WTC11 (cell line): ENCODE measurements around the gene SPOCK1. TPM values are rescaled to one million over a fixed set of nuclear protein-coding genes. Genes with fewer than 3 reads are reported as not detected.

Experiments used
- ATAC-seq: fragments of 200-7000 bp; cut with Tn5 transposase; 2 replicates; pipeline ENCODE4 v1.10.0; 2021; ENCODE audit warnings: mild to moderate bottlenecking, moderate library complexity
- CTCF ChIA-PET: fragments of 300-600 bp; sonication (Branson Sonifier 250); formaldehyde crosslinking; loops from one replicate; lab custom pipeline; 2021; ENCODE audit warnings: antibody characterized with exemption; lab: Charles Lee
- POLR2A ChIA-PET: fragments of 350-600 bp; sonication (Branson Sonifier 250); formaldehyde crosslinking; loops from one replicate; lab custom pipeline; 2021; ENCODE audit warnings: antibody characterized with exemption; lab: Charles Lee
- DNase-seq: peaks from one replicate; pipeline ENCODE4 v3.0.0; 2021; ENCODE audit warnings: low spot score
- H3K27ac Mint-ChIP-seq: 2 replicates; pipeline ENCODE4 v1.8.0; 2021; ENCODE audit warnings: mixed read lengths
- H3K27me3 Mint-ChIP-seq: 2 replicates; pipeline ENCODE4 v1.8.0; 2021; ENCODE audit warnings: low read depth, mild to moderate bottlenecking, moderate library complexity, mixed read lengths
- H3K36me3 Mint-ChIP-seq: 2 replicates; pipeline ENCODE4 v1.8.0; 2021; ENCODE audit warnings: mixed read lengths
- H3K4me1 Mint-ChIP-seq: 2 replicates; pipeline ENCODE4 v1.8.0; 2022; ENCODE audit warnings: mixed read lengths
- H3K4me3 Mint-ChIP-seq: 2 replicates; pipeline ENCODE4 v1.8.0; 2021; ENCODE audit warnings: mild to moderate bottlenecking, moderate library complexity, mixed read lengths
- H3K9me3 Mint-ChIP-seq: 2 replicates; pipeline ENCODE4 v1.8.0; 2021; ENCODE audit warnings: mixed read lengths
- E2F1 ChIP-seq: sonication (generic); formaldehyde crosslinking; IDR thresholded peaks from 2 replicates; pipeline ENCODE4 v1.8.0; 2022; ENCODE audit warnings: mild to moderate bottlenecking, missing genetic modification reagents
- FOXJ3 ChIP-seq: sonication (generic); formaldehyde crosslinking; IDR thresholded peaks from 2 replicates; pipeline ENCODE4 v1.9.0; 2021; ENCODE audit warnings: missing genetic modification reagents, mild to moderate bottlenecking, borderline replicate concordance
- IRF1 ChIP-seq: sonication (generic); formaldehyde crosslinking; IDR thresholded peaks from 2 replicates; pipeline ENCODE4 v1.8.0; 2023; ENCODE audit warnings: missing genetic modification reagents
- MLX ChIP-seq: sonication (generic); formaldehyde crosslinking; IDR thresholded peaks from 2 replicates; pipeline ENCODE4 v1.8.1; 2023; ENCODE audit warnings: mild to moderate bottlenecking, missing genetic modification reagents, moderate library complexity
- NR1H2 ChIP-seq: sonication (generic); formaldehyde crosslinking; IDR thresholded peaks from 2 replicates; pipeline ENCODE4 v1.9.0; 2021; ENCODE audit warnings: mild to moderate bottlenecking, moderate library complexity, missing genetic modification reagents
- NR2C2 ChIP-seq: sonication (generic); formaldehyde crosslinking; IDR thresholded peaks from 2 replicates; pipeline ENCODE4 v1.8.0; 2022; ENCODE audit warnings: mild to moderate bottlenecking, missing genetic modification reagents
- NR3C1 ChIP-seq: sonication (generic); formaldehyde crosslinking; conservative IDR thresholded peaks from 2 replicates; pipeline ENCODE4 v1.8.1; 2023; ENCODE audit warnings: low read depth, mild to moderate bottlenecking, missing genetic modification reagents
- PREB ChIP-seq: sonication (generic); formaldehyde crosslinking; IDR thresholded peaks from 2 replicates; pipeline ENCODE4 v1.8.1; 2022; ENCODE audit warnings: mild to moderate bottlenecking, missing genetic modification reagents, moderate library complexity, borderline replicate concordance
- RELA ChIP-seq: sonication (generic); formaldehyde crosslinking; IDR thresholded peaks from 2 replicates; pipeline ENCODE4 v1.8.1; 2022; ENCODE audit warnings: missing genetic modification reagents, mild to moderate bottlenecking, borderline replicate concordance
- SMAD3 ChIP-seq: sonication (generic); formaldehyde crosslinking; IDR thresholded peaks from 2 replicates; pipeline ENCODE4 v1.8.0; 2022; ENCODE audit warnings: missing genetic modification reagents, mild to moderate bottlenecking, borderline replicate concordance
- USF1 ChIP-seq: sonication (generic); formaldehyde crosslinking; IDR thresholded peaks from 2 replicates; pipeline ENCODE4 v1.8.0; 2022; ENCODE audit warnings: mild to moderate bottlenecking, missing genetic modification reagents
- ZBTB21 ChIP-seq: sonication (generic); formaldehyde crosslinking; IDR thresholded peaks from 2 replicates; pipeline ENCODE4 v1.8.1; 2023; ENCODE audit warnings: mild to moderate bottlenecking, missing genetic modification reagents, borderline replicate concordance
- total RNA-seq: library from RNA; stranded (reverse); gene quantifications from 3 replicates; pipeline ENCODE4 v1.2.3, GENCODE V29; 2021
- TF ChIP-seq, protein P1 (sequence below): sonication (generic); formaldehyde crosslinking; IDR thresholded peaks from 2 replicates; pipeline ENCODE4 v1.8.0; 2022; ENCODE audit warnings: missing genetic modification reagents
- TF ChIP-seq, protein P2 (sequence below): sonication (generic); formaldehyde crosslinking; IDR thresholded peaks from 2 replicates; pipeline ENCODE4 v1.8.0; 2023; ENCODE audit warnings: missing genetic modification reagents, mild to moderate bottlenecking, borderline replicate concordance
- TF ChIP-seq, protein P3 (sequence below): sonication (generic); formaldehyde crosslinking; conservative IDR thresholded peaks from 2 replicates; pipeline ENCODE4 v1.8.1; 2022; ENCODE audit warnings: mild to moderate bottlenecking, missing genetic modification reagents
- TF ChIP-seq, protein P4 (sequence below): fragments of 250-450 bp; sonication (Bioruptor Pico); IDR thresholded peaks from 2 replicates; pipeline ENCODE4 v1.9.0; 2021; ENCODE audit warnings: mild to moderate bottlenecking
- TF ChIP-seq, protein P5 (sequence below): fragments of 250-450 bp; sonication (Bioruptor Pico); IDR thresholded peaks from 2 replicates; pipeline ENCODE4 v1.8.0; 2021; ENCODE audit warnings: mild to moderate bottlenecking

SPOCK1 gene
- total RNA-seq, 1 experiment from 2014 or later, result 15.2 TPM

GRCh38 chr5:137023371-137023770 is 475.8 kb downstream of the SPOCK1 start:
- Mint-ChIP-seq H3K36me3 (no peaks in the 10 kb centered on the region), H3K4me3 (no peak overlapping the region), H3K4me1 (peaks cover 5% of the 10 kb centered on the region), H3K27me3 (no peaks in the 10 kb centered on the region), H3K9me3 (no peaks in the 10 kb centered on the region)
- CTCF ChIA-PET, result interaction anchor here (1.3 to 2.3 kb wide), 3 partner anchors 12 to 52 kb away, joined by 3 to 6 read pairs (median 3); no protein-coding TSS in a partner anchor
- ATAC-seq (no peak), DNase-seq (no peak)
- POLR2A ChIA-PET, result no interaction called here
- TF ChIP-seq, protein P1, sequence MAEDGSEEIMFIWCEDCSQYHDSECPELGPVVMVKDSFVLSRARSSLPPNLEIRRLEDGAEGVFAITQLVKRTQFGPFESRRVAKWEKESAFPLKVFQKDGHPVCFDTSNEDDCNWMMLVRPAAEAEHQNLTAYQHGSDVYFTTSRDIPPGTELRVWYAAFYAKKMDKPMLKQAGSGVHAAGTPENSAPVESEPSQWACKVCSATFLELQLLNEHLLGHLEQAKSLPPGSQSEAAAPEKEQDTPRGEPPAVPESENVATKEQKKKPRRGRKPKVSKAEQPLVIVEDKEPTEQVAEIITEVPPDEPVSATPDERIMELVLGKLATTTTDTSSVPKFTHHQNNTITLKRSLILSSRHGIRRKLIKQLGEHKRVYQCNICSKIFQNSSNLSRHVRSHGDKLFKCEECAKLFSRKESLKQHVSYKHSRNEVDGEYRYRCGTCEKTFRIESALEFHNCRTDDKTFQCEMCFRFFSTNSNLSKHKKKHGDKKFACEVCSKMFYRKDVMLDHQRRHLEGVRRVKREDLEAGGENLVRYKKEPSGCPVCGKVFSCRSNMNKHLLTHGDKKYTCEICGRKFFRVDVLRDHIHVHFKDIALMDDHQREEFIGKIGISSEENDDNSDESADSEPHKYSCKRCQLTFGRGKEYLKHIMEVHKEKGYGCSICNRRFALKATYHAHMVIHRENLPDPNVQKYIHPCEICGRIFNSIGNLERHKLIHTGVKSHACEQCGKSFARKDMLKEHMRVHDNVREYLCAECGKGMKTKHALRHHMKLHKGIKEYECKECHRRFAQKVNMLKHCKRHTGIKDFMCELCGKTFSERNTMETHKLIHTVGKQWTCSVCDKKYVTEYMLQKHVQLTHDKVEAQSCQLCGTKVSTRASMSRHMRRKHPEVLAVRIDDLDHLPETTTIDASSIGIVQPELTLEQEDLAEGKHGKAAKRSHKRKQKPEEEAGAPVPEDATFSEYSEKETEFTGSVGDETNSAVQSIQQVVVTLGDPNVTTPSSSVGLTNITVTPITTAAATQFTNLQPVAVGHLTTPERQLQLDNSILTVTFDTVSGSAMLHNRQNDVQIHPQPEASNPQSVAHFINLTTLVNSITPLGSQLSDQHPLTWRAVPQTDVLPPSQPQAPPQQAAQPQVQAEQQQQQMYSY (CRISPR knock-in tag), result no peak
- TF ChIP-seq E2F1 (CRISPR knock-in tag) (no peak), MLX (CRISPR knock-in tag) (no peak), NR3C1 (CRISPR knock-in tag) (no peak), USF1 (CRISPR knock-in tag) (no peak), PREB (CRISPR knock-in tag) (no peak), SMAD3 (CRISPR knock-in tag) (no peak), RELA (CRISPR knock-in tag) (no peak), NR2C2 (CRISPR knock-in tag) (no peak), NR1H2 (CRISPR knock-in tag) (no peak), FOXJ3 (CRISPR knock-in tag) (no peak), IRF1 (CRISPR knock-in tag) (no peak), ZBTB21 (no peak)
- TF ChIP-seq, protein P2, sequence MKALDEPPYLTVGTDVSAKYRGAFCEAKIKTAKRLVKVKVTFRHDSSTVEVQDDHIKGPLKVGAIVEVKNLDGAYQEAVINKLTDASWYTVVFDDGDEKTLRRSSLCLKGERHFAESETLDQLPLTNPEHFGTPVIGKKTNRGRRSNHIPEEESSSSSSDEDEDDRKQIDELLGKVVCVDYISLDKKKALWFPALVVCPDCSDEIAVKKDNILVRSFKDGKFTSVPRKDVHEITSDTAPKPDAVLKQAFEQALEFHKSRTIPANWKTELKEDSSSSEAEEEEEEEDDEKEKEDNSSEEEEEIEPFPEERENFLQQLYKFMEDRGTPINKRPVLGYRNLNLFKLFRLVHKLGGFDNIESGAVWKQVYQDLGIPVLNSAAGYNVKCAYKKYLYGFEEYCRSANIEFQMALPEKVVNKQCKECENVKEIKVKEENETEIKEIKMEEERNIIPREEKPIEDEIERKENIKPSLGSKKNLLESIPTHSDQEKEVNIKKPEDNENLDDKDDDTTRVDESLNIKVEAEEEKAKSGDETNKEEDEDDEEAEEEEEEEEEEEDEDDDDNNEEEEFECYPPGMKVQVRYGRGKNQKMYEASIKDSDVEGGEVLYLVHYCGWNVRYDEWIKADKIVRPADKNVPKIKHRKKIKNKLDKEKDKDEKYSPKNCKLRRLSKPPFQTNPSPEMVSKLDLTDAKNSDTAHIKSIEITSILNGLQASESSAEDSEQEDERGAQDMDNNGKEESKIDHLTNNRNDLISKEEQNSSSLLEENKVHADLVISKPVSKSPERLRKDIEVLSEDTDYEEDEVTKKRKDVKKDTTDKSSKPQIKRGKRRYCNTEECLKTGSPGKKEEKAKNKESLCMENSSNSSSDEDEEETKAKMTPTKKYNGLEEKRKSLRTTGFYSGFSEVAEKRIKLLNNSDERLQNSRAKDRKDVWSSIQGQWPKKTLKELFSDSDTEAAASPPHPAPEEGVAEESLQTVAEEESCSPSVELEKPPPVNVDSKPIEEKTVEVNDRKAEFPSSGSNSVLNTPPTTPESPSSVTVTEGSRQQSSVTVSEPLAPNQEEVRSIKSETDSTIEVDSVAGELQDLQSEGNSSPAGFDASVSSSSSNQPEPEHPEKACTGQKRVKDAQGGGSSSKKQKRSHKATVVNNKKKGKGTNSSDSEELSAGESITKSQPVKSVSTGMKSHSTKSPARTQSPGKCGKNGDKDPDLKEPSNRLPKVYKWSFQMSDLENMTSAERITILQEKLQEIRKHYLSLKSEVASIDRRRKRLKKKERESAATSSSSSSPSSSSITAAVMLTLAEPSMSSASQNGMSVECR (CRISPR knock-in tag), result no peak
- TF ChIP-seq, protein P3, sequence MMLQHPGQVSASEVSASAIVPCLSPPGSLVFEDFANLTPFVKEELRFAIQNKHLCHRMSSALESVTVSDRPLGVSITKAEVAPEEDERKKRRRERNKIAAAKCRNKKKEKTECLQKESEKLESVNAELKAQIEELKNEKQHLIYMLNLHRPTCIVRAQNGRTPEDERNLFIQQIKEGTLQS (CRISPR knock-in tag), result no peak
- TF ChIP-seq, protein P4, sequence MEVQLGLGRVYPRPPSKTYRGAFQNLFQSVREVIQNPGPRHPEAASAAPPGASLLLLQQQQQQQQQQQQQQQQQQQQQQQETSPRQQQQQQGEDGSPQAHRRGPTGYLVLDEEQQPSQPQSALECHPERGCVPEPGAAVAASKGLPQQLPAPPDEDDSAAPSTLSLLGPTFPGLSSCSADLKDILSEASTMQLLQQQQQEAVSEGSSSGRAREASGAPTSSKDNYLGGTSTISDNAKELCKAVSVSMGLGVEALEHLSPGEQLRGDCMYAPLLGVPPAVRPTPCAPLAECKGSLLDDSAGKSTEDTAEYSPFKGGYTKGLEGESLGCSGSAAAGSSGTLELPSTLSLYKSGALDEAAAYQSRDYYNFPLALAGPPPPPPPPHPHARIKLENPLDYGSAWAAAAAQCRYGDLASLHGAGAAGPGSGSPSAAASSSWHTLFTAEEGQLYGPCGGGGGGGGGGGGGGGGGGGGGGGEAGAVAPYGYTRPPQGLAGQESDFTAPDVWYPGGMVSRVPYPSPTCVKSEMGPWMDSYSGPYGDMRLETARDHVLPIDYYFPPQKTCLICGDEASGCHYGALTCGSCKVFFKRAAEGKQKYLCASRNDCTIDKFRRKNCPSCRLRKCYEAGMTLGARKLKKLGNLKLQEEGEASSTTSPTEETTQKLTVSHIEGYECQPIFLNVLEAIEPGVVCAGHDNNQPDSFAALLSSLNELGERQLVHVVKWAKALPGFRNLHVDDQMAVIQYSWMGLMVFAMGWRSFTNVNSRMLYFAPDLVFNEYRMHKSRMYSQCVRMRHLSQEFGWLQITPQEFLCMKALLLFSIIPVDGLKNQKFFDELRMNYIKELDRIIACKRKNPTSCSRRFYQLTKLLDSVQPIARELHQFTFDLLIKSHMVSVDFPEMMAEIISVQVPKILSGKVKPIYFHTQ (CRISPR knock-in tag), result no peak
- TF ChIP-seq, protein P5, sequence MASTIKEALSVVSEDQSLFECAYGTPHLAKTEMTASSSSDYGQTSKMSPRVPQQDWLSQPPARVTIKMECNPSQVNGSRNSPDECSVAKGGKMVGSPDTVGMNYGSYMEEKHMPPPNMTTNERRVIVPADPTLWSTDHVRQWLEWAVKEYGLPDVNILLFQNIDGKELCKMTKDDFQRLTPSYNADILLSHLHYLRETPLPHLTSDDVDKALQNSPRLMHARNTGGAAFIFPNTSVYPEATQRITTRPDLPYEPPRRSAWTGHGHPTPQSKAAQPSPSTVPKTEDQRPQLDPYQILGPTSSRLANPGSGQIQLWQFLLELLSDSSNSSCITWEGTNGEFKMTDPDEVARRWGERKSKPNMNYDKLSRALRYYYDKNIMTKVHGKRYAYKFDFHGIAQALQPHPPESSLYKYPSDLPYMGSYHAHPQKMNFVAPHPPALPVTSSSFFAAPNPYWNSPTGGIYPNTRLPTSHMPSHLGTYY (CRISPR knock-in tag), result no peak
- TF ChIP-seq, all 79 proteins: peak for 0
- no peak overlapping the region for H3K27ac Mint-ChIP-seq
